H9 (cell line): ENCODE results near the gene NUDT21. TPM values are rescaled to one million over a fixed set of nuclear protein-coding genes. Genes with fewer than 3 reads are reported as not detected.

ENCODE experiments used
- DNase-seq: peaks from one replicate; pipeline ENCODE4 v3.0.0-alpha.2; 2017
- H2AFZ ChIP-seq: one replicate; pipeline ENCODE4 v1.6.1; 2013; ENCODE audit warnings: mild to moderate bottlenecking, low read length, control low read depth, moderate library complexity
- H2AK5ac ChIP-seq: 2 replicates; pipeline ENCODE4 v1.6.1; 2013; ENCODE audit warnings: low read length, control low read depth, mixed read lengths; ENCODE audit not compliant: insufficient read length
- H2BK120ac ChIP-seq: one replicate; pipeline ENCODE4 v1.6.1; 2013; ENCODE audit warnings: low read depth, mild to moderate bottlenecking, low read length, control low read depth, inconsistent platforms; ENCODE audit not compliant: poor library complexity, severe bottlenecking
- H2BK12ac ChIP-seq: 2 replicates; pipeline ENCODE4 v1.6.1; 2013; ENCODE audit warnings: low read length, control low read depth, mixed read lengths, low read depth; ENCODE audit not compliant: insufficient read length
- H2BK15ac ChIP-seq: 2 replicates; pipeline ENCODE4 v1.6.1; 2013; ENCODE audit warnings: low read depth, low read length, control low read depth
- H2BK20ac ChIP-seq: one replicate; pipeline ENCODE4 v1.6.1; 2013; ENCODE audit warnings: low read depth, mild to moderate bottlenecking, low read length, control low read depth, inconsistent platforms; ENCODE audit not compliant: poor library complexity, severe bottlenecking
- H2BK5ac ChIP-seq: 2 replicates; pipeline ENCODE4 v1.6.1; 2013; ENCODE audit warnings: low read length, control low read depth, mixed read lengths; ENCODE audit not compliant: insufficient read length
- H3K14ac ChIP-seq: 2 replicates; pipeline ENCODE4 v1.6.1; 2013; ENCODE audit warnings: low read length, control low read depth; ENCODE audit not compliant: insufficient read depth
- H3K18ac ChIP-seq: 2 replicates; pipeline ENCODE4 v1.6.1; 2013; ENCODE audit warnings: low read depth, mild to moderate bottlenecking, mixed read lengths, low read length, control low read depth; ENCODE audit not compliant: insufficient read length
- H3K23ac ChIP-seq: 2 replicates; pipeline ENCODE4 v1.6.1; 2013; ENCODE audit warnings: low read length, control low read depth, mixed read lengths, low read depth; ENCODE audit not compliant: insufficient read length
- H3K23me2 ChIP-seq: 2 replicates; pipeline ENCODE4 v1.6.1; 2013; ENCODE audit warnings: low read depth, mild to moderate bottlenecking, mixed read lengths, low read length, control low read depth; ENCODE audit not compliant: insufficient read length, poor library complexity, severe bottlenecking
- H3K27ac ChIP-seq: 2 replicates; pipeline ENCODE4 v1.5.1; 2013; ENCODE audit warnings: low read length, control low read depth, mixed read lengths, low read depth; ENCODE audit not compliant: insufficient read length
- H3K27me3 ChIP-seq: 2 replicates; pipeline ENCODE4 v1.6.1; 2013; ENCODE audit warnings: low read length, control low read depth, inconsistent platforms; ENCODE audit not compliant: insufficient read depth
- H3K4ac ChIP-seq: 2 replicates; pipeline ENCODE4 v1.6.1; 2013; ENCODE audit warnings: low read depth, mild to moderate bottlenecking, control low read depth, inconsistent platforms, low read length, moderate library complexity
- H3K4me1 ChIP-seq: 2 replicates; pipeline ENCODE4 v1.6.1; 2013; ENCODE audit warnings: low read length, control low read depth, inconsistent platforms; ENCODE audit not compliant: insufficient read depth
- H3K4me2 ChIP-seq: 2 replicates; pipeline ENCODE4 v1.6.1; 2013; ENCODE audit warnings: low read length, control low read depth, mixed read lengths; ENCODE audit not compliant: insufficient read length, insufficient read depth
- H3K56ac ChIP-seq: 2 replicates; pipeline ENCODE4 v1.6.1; 2013; ENCODE audit warnings: low read depth, mild to moderate bottlenecking, mixed read lengths, low read length, control low read depth; ENCODE audit not compliant: insufficient read length
- H3K79me1 ChIP-seq: 2 replicates; pipeline ENCODE4 v1.6.1; 2013; ENCODE audit warnings: low read depth, mild to moderate bottlenecking, moderate library complexity, low read length, control low read depth, inconsistent platforms; ENCODE audit not compliant: insufficient read depth, poor library complexity, severe bottlenecking
- H3K79me2 ChIP-seq: 2 replicates; pipeline ENCODE4 v1.6.1; 2013; ENCODE audit warnings: low read length, control low read depth, inconsistent platforms; ENCODE audit not compliant: insufficient read depth
- H3K9ac ChIP-seq: 2 replicates; pipeline ENCODE4 v1.6.1; 2013; ENCODE audit warnings: low read length, control low read depth, mixed read lengths; ENCODE audit not compliant: insufficient read length; ENCODE audit errors: extremely low read depth
- H3K9me3 ChIP-seq: one replicate; pipeline ENCODE4 v1.6.1; 2013; ENCODE audit warnings: low read depth, low read length, inconsistent platforms; ENCODE audit not compliant: control insufficient read depth
- H3T11ph ChIP-seq: one replicate; pipeline ENCODE4 v1.6.1; 2013; ENCODE audit warnings: mild to moderate bottlenecking, low read length, control low read depth, inconsistent platforms
- H4K20me1 ChIP-seq: one replicate; pipeline ENCODE4 v1.6.1; 2013; ENCODE audit not compliant: control insufficient read depth, insufficient read length, insufficient read depth
- H4K5ac ChIP-seq: 2 replicates; pipeline ENCODE4 v1.6.1; 2013; ENCODE audit warnings: low read depth, mild to moderate bottlenecking, mixed read lengths, low read length, control low read depth; ENCODE audit not compliant: insufficient read length
- H4K8ac ChIP-seq: replicated peaks from 2 replicates; pipeline ENCODE4 v1.6.1; 2013; ENCODE audit warnings: low read length, control low read depth, mixed read lengths, low read depth; ENCODE audit not compliant: insufficient read length
- H4K91ac ChIP-seq: 2 replicates; pipeline ENCODE4 v1.6.1; 2013; ENCODE audit warnings: low read depth, mild to moderate bottlenecking, moderate library complexity, mixed read lengths, low read length, control low read depth; ENCODE audit not compliant: insufficient read length
- H3K27ac Mint-ChIP-seq, 3 experiments: 2 replicates in 2 of 3; 3 replicates in 1 of 3; pipeline ENCODE4 v1.8.0; 2020 to 2021; ENCODE audit warnings: mixed read lengths in 3 of 3, mild to moderate bottlenecking in 1 of 3, moderate library complexity in 1 of 3
- H3K27me3 Mint-ChIP-seq: 2 replicates; pipeline ENCODE4 v1.8.0; 2021; ENCODE audit warnings: low read depth, mild to moderate bottlenecking, moderate library complexity, mixed read lengths
- H3K36me3 Mint-ChIP-seq, 3 experiments: 2 replicates in 2 of 3; 3 replicates in 1 of 3; pipeline ENCODE4 v1.8.0; 2020 to 2021; ENCODE audit warnings: low read depth in 3 of 3, mixed read lengths in 3 of 3; ENCODE audit not compliant: insufficient read depth in 1 of 3
- H3K4me1 Mint-ChIP-seq, 2 experiments: 2 replicates each; pipeline ENCODE4 v1.8.0; 2020; ENCODE audit warnings: mixed read lengths in 2 of 2
- H3K4me3 Mint-ChIP-seq, 2 experiments: 2 replicates in 1 of 2; 3 replicates in 1 of 2; pipeline ENCODE4 v1.8.0; 2020 to 2021; ENCODE audit warnings: mild to moderate bottlenecking in 2 of 2, mixed read lengths in 2 of 2, moderate library complexity in 1 of 2
- H3K9me3 Mint-ChIP-seq, 2 experiments: 2 replicates in 1 of 2; 3 replicates in 1 of 2; pipeline ENCODE4 v1.8.0; 2020; ENCODE audit warnings: mild to moderate bottlenecking in 2 of 2, mixed read lengths in 2 of 2, moderate library complexity in 1 of 2
- CTCF ChIP-seq: fragments of 200-600 bp; sonication (generic); conservative IDR thresholded peaks from 3 replicates; pipeline ENCODE4 v1.8.0; 2021; ENCODE audit warnings: antibody characterized with exemption, mild to moderate bottlenecking
- WGBS: extraction: QIAGEN DNeasy Blood & Tissue Kit; methylation state at CpG from one replicate; pipeline ENCODE4 v1.1.7; 2013; ENCODE audit warnings: missing lambda C conversion rate, low lambda C conversion rate, mixed read lengths; ENCODE audit not compliant: insufficient read length; ENCODE audit errors: extremely low coverage; 5-methylcytosine and 5-hydroxymethylcytosine counted together
- total RNA-seq: library from RNA; stranded (reverse); gene quantifications from 2 replicates; pipeline ENCODE4 v1.2.1, GENCODE V29; 2021

Gene NUDT21
- total RNA-seq, 1 experiment from 2014 or later, result 276 TPM

DNA sequence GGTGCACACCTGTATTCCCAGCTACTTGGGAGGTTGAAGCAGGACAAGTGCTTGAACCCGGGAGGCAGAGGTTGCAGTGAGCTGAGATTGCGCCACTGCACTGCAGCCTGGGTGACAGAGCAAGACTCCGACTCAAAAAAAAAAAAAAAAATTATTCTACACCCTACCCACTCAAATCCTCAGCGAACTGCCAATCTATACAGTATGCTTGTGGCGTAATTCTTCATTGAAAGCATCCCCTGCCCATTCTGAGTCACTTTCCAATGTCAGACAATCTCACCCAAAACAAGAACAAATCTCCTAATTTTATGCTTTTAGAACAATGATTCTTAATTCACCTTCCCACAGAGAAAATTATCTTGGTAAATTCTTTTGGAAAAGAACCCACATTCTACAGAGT, 37.8 kb downstream of the NUDT21 start:
- Histone ChIP-seq H2BK5ac (no peak overlapping the region), H3K4ac (no peak overlapping the region), H3K9me3 (no peaks in the 10 kb centered on the region), H3K79me2 (no peaks in the 10 kb centered on the region; the same call in 1 of the 2 replicates), H2BK12ac (no peak overlapping the region), H3K27me3 (no peaks in the 10 kb centered on the region; the same call in 1 of the 2 replicates), H2BK120ac (no peak overlapping the region), H3K56ac (no peak overlapping the region), H3K18ac (no peak overlapping the region), H3K23me2 (no peaks in the 10 kb centered on the region), H4K8ac (no peak overlapping the region), H4K5ac (no peak overlapping the region), H2AK5ac (no peak overlapping the region), H3K27ac (no peak overlapping the region), H3T11ph (no peak overlapping the region), H4K20me1 (no peaks in the 10 kb centered on the region), H2BK20ac (no peak overlapping the region), H4K91ac (no peak overlapping the region), H3K23ac (no peak overlapping the region), H3K14ac (no peak overlapping the region), H3K9ac (no peak overlapping the region), H3K4me1 (peaks cover 6% of the 10 kb centered on the region; the same call in 1 of the 2 replicates), H3K79me1 (no peaks in the 10 kb centered on the region), H3K4me2 (no peak overlapping the region), H2AFZ (no peak overlapping the region), H2BK15ac (no peak overlapping the region)
- H3K9me3 Mint-ChIP-seq, result no peaks in the 10 kb centered on the region
- DNase-seq, result no peak
- peaks cover 8 to 28% (median 27%) of the 10 kb centered on the region in 3 experiments for H3K36me3 Mint-ChIP-seq
- no peak for TF ChIP-seq CTCF
- no CpG with 5 or more reads among the region's 5 CpGs for WGBS
- H3K27ac Mint-ChIP-seq, result no peak overlapping the region; a peak in 1 of 7 replicates
- peaks cover 11 to 19% of the 10 kb centered on the region in 2 experiments for H3K4me1 Mint-ChIP-seq
- H3K27me3 Mint-ChIP-seq, result no peaks in the 10 kb centered on the region
- H3K4me3 Mint-ChIP-seq, result no peak overlapping the region
